ENCODE data around the gene CSNK1G3.

GRCh38 chr5:123645024-123645603 is 133.1 kb downstream of the CSNK1G3 start:
- TF ChIP-seq CTCF (IDR thresholded peaks at IDR 0.05) (no peak), POLR2A (IDR thresholded peaks at IDR 0.05) (no peak)
